H9 (cell line): ENCODE results near the gene DLG1. TPM values are rescaled to one million over a fixed set of nuclear protein-coding genes. Genes with fewer than 3 reads are reported as not detected.
A peak's percentile ranks its signal among the peaks of the same experiment; 100 is the strongest.

Experiments used
- DNase-seq: peaks from one replicate; pipeline ENCODE4 v3.0.0-alpha.2; 2017
- H2AFZ ChIP-seq: one replicate; pipeline ENCODE4 v1.6.1; 2013; ENCODE audit warnings: mild to moderate bottlenecking, low read length, control low read depth, moderate library complexity
- H2AK5ac ChIP-seq: 2 replicates; pipeline ENCODE4 v1.6.1; 2013; ENCODE audit warnings: low read length, control low read depth, mixed read lengths; ENCODE audit not compliant: insufficient read length
- H2BK120ac ChIP-seq: one replicate; pipeline ENCODE4 v1.6.1; 2013; ENCODE audit warnings: low read depth, mild to moderate bottlenecking, low read length, control low read depth, inconsistent platforms; ENCODE audit not compliant: poor library complexity, severe bottlenecking
- H2BK12ac ChIP-seq: 2 replicates; pipeline ENCODE4 v1.6.1; 2013; ENCODE audit warnings: low read length, control low read depth, mixed read lengths, low read depth; ENCODE audit not compliant: insufficient read length
- H2BK15ac ChIP-seq: 2 replicates; pipeline ENCODE4 v1.6.1; 2013; ENCODE audit warnings: low read depth, low read length, control low read depth
- H2BK20ac ChIP-seq: one replicate; pipeline ENCODE4 v1.6.1; 2013; ENCODE audit warnings: low read depth, mild to moderate bottlenecking, low read length, control low read depth, inconsistent platforms; ENCODE audit not compliant: poor library complexity, severe bottlenecking
- H2BK5ac ChIP-seq: 2 replicates; pipeline ENCODE4 v1.6.1; 2013; ENCODE audit warnings: low read length, control low read depth, mixed read lengths; ENCODE audit not compliant: insufficient read length
- H3K14ac ChIP-seq: 2 replicates; pipeline ENCODE4 v1.6.1; 2013; ENCODE audit warnings: low read length, control low read depth; ENCODE audit not compliant: insufficient read depth
- H3K18ac ChIP-seq: 2 replicates; pipeline ENCODE4 v1.6.1; 2013; ENCODE audit warnings: low read depth, mild to moderate bottlenecking, mixed read lengths, low read length, control low read depth; ENCODE audit not compliant: insufficient read length
- H3K23ac ChIP-seq: 2 replicates; pipeline ENCODE4 v1.6.1; 2013; ENCODE audit warnings: low read length, control low read depth, mixed read lengths, low read depth; ENCODE audit not compliant: insufficient read length
- H3K23me2 ChIP-seq: 2 replicates; pipeline ENCODE4 v1.6.1; 2013; ENCODE audit warnings: low read depth, mild to moderate bottlenecking, mixed read lengths, low read length, control low read depth; ENCODE audit not compliant: insufficient read length, poor library complexity, severe bottlenecking
- H3K27ac ChIP-seq: 2 replicates; pipeline ENCODE4 v1.5.1; 2013; ENCODE audit warnings: low read length, control low read depth, mixed read lengths, low read depth; ENCODE audit not compliant: insufficient read length
- H3K27me3 ChIP-seq: 2 replicates; pipeline ENCODE4 v1.6.1; 2013; ENCODE audit warnings: low read length, control low read depth, inconsistent platforms; ENCODE audit not compliant: insufficient read depth
- H3K4ac ChIP-seq: 2 replicates; pipeline ENCODE4 v1.6.1; 2013; ENCODE audit warnings: low read depth, mild to moderate bottlenecking, control low read depth, inconsistent platforms, low read length, moderate library complexity
- H3K4me1 ChIP-seq: 2 replicates; pipeline ENCODE4 v1.6.1; 2013; ENCODE audit warnings: low read length, control low read depth, inconsistent platforms; ENCODE audit not compliant: insufficient read depth
- H3K4me2 ChIP-seq: 2 replicates; pipeline ENCODE4 v1.6.1; 2013; ENCODE audit warnings: low read length, control low read depth, mixed read lengths; ENCODE audit not compliant: insufficient read length, insufficient read depth
- H3K56ac ChIP-seq: 2 replicates; pipeline ENCODE4 v1.6.1; 2013; ENCODE audit warnings: low read depth, mild to moderate bottlenecking, mixed read lengths, low read length, control low read depth; ENCODE audit not compliant: insufficient read length
- H3K79me1 ChIP-seq: 2 replicates; pipeline ENCODE4 v1.6.1; 2013; ENCODE audit warnings: low read depth, mild to moderate bottlenecking, moderate library complexity, low read length, control low read depth, inconsistent platforms; ENCODE audit not compliant: insufficient read depth, poor library complexity, severe bottlenecking
- H3K79me2 ChIP-seq: 2 replicates; pipeline ENCODE4 v1.6.1; 2013; ENCODE audit warnings: low read length, control low read depth, inconsistent platforms; ENCODE audit not compliant: insufficient read depth
- H3K9ac ChIP-seq: 2 replicates; pipeline ENCODE4 v1.6.1; 2013; ENCODE audit warnings: low read length, control low read depth, mixed read lengths; ENCODE audit not compliant: insufficient read length; ENCODE audit errors: extremely low read depth
- H3K9me3 ChIP-seq: one replicate; pipeline ENCODE4 v1.6.1; 2013; ENCODE audit warnings: low read depth, low read length, inconsistent platforms; ENCODE audit not compliant: control insufficient read depth
- H3T11ph ChIP-seq: one replicate; pipeline ENCODE4 v1.6.1; 2013; ENCODE audit warnings: mild to moderate bottlenecking, low read length, control low read depth, inconsistent platforms
- H4K20me1 ChIP-seq: one replicate; pipeline ENCODE4 v1.6.1; 2013; ENCODE audit not compliant: control insufficient read depth, insufficient read length, insufficient read depth
- H4K5ac ChIP-seq: 2 replicates; pipeline ENCODE4 v1.6.1; 2013; ENCODE audit warnings: low read depth, mild to moderate bottlenecking, mixed read lengths, low read length, control low read depth; ENCODE audit not compliant: insufficient read length
- H4K8ac ChIP-seq: replicated peaks from 2 replicates; pipeline ENCODE4 v1.6.1; 2013; ENCODE audit warnings: low read length, control low read depth, mixed read lengths, low read depth; ENCODE audit not compliant: insufficient read length
- H4K91ac ChIP-seq: 2 replicates; pipeline ENCODE4 v1.6.1; 2013; ENCODE audit warnings: low read depth, mild to moderate bottlenecking, moderate library complexity, mixed read lengths, low read length, control low read depth; ENCODE audit not compliant: insufficient read length
- H3K27ac Mint-ChIP-seq, 3 experiments: 2 replicates in 2 of 3; 3 replicates in 1 of 3; pipeline ENCODE4 v1.8.0; 2020 to 2021; ENCODE audit warnings: mixed read lengths in 3 of 3, mild to moderate bottlenecking in 1 of 3, moderate library complexity in 1 of 3
- H3K27me3 Mint-ChIP-seq: 2 replicates; pipeline ENCODE4 v1.8.0; 2021; ENCODE audit warnings: low read depth, mild to moderate bottlenecking, moderate library complexity, mixed read lengths
- H3K36me3 Mint-ChIP-seq, 3 experiments: 2 replicates in 2 of 3; 3 replicates in 1 of 3; pipeline ENCODE4 v1.8.0; 2020 to 2021; ENCODE audit warnings: low read depth in 3 of 3, mixed read lengths in 3 of 3; ENCODE audit not compliant: insufficient read depth in 1 of 3
- H3K4me1 Mint-ChIP-seq, 2 experiments: 2 replicates each; pipeline ENCODE4 v1.8.0; 2020; ENCODE audit warnings: mixed read lengths in 2 of 2
- H3K4me3 Mint-ChIP-seq, 2 experiments: 2 replicates in 1 of 2; 3 replicates in 1 of 2; pipeline ENCODE4 v1.8.0; 2020 to 2021; ENCODE audit warnings: mild to moderate bottlenecking in 2 of 2, mixed read lengths in 2 of 2, moderate library complexity in 1 of 2
- H3K9me3 Mint-ChIP-seq, 2 experiments: 2 replicates in 1 of 2; 3 replicates in 1 of 2; pipeline ENCODE4 v1.8.0; 2020; ENCODE audit warnings: mild to moderate bottlenecking in 2 of 2, mixed read lengths in 2 of 2, moderate library complexity in 1 of 2
- CTCF ChIP-seq: fragments of 200-600 bp; sonication (generic); conservative IDR thresholded peaks from 3 replicates; pipeline ENCODE4 v1.8.0; 2021; ENCODE audit warnings: antibody characterized with exemption, mild to moderate bottlenecking
- WGBS: extraction: QIAGEN DNeasy Blood & Tissue Kit; methylation state at CpG from one replicate; pipeline ENCODE4 v1.1.7; 2013; ENCODE audit warnings: missing lambda C conversion rate, low lambda C conversion rate, mixed read lengths; ENCODE audit not compliant: insufficient read length; ENCODE audit errors: extremely low coverage; 5-methylcytosine and 5-hydroxymethylcytosine counted together
- total RNA-seq: library from RNA; stranded (reverse); gene quantifications from 2 replicates; pipeline ENCODE4 v1.2.1, GENCODE V29; 2021

DLG1 gene
- total RNA-seq, 1 experiment from 2014 or later = 84.1 TPM

DNA sequence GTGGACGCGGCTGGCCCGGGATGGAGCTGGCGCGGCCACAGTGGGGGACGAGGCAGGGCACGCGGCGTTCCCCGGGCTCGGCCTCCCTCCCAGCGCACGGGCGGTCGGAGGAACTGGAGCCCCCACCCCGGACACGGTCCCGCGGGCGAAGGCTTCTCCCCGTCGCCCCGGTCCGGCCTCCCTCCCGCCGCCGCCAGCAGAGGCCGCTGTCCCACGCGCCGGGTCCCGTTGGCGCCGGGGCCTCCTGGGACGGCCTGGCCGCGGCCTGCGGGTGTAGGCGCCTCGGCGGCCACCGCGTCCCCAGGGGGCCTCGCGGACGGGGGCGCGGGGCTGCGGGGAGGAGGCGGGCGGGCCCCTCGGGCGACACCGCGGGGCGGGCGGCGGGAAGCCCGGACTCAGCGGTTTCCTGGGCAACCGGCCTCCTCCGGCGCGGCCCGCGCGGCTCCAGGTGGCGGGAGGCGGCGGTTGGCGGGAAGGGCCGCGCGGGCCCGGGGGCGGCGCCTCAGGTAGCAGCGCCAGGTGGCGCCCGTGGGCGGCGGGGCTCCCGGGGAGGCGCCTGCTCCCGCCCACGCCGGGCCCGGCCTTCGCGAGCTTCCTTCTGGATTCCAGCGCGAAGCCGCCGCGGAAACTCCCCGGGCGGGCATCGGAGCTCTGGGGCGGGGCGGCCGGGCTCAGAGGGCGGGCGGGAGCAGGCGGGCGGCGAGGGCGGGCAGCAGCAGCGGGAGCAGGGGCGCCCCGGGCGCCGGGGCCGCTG lies 295.5 kb downstream of the DLG1 start:
- H4K91ac ChIP-seq = no peak overlapping the region
- no peaks in the 10 kb centered on the region for H3K9me3 ChIP-seq
- peaks cover 4% of the 10 kb centered on the region for H3K23me2 ChIP-seq
- H3K14ac ChIP-seq = no peak overlapping the region
- H3K4ac ChIP-seq = no peak overlapping the region
- no peak overlapping the region for H2BK15ac ChIP-seq
- H4K8ac ChIP-seq = no peak overlapping the region
- peak overlapping the region; percentile 53 for H3K4me2 ChIP-seq
- H2AFZ ChIP-seq = no peak overlapping the region
- no peak overlapping the region for H2BK5ac ChIP-seq
- TF ChIP-seq CTCF = peak; percentile 75
- WGBS = no CpG with 5 or more reads among the region's 113 CpGs
- H2BK20ac ChIP-seq = no peak overlapping the region
- no peaks in the 10 kb centered on the region for H4K20me1 ChIP-seq
- no peaks in the 10 kb centered on the region for H3K79me2 ChIP-seq
- DNase-seq = peak; percentile 55
- H2BK120ac ChIP-seq = no peak overlapping the region
- H3K23ac ChIP-seq = no peak overlapping the region
- no peak overlapping the region for H3K18ac ChIP-seq
- H3K79me1 ChIP-seq = no peaks in the 10 kb centered on the region
- no peak overlapping the region for H4K5ac ChIP-seq
- Mint-ChIP-seq H3K4me1 (peaks cover 17 to 20% of the 10 kb centered on the region in 2 experiments), H3K36me3 (peaks cover 3 to 13% (median 6%) of the 10 kb centered on the region in 3 experiments; a peak in 5 of 7 replicates), H3K9me3 (peaks cover 0 to 3% of the 10 kb centered on the region in 2 experiments; a peak in 2 of 5 replicates), H3K27ac (no peak overlapping the region), H3K27me3 (peaks cover 30% of the 10 kb centered on the region), H3K4me3 (no peak overlapping the region)
- no peak overlapping the region for H3K9ac ChIP-seq
- peaks cover 9% of the 10 kb centered on the region; the same call in 1 of the 2 replicates for H3K27me3 ChIP-seq
- no peak overlapping the region for H2AK5ac ChIP-seq
- no peak overlapping the region for H2BK12ac ChIP-seq
- H3K56ac ChIP-seq = no peak overlapping the region
- no peak overlapping the region for H3K27ac ChIP-seq
- no peak overlapping the region for H3T11ph ChIP-seq
- H3K4me1 ChIP-seq = 0 out of 2 replicates have a peak, but pooled peaks cover 6% of the 10 kb centered on the region
